Pancreas (tissue), 10 donors: ENCODE results near the gene P2RY2. TPM values are rescaled to one million over a fixed set of nuclear protein-coding genes. Genes with fewer than 3 reads are reported as not detected.

ENCODE experiments used
- ATAC-seq, 4 donors: fragments of 200-7000 bp; cut with Tn5 transposase; one replicate each; pipeline versions ENCODE4 v1.8.0 to v1.9.1; 2020; ENCODE audit warnings: mild to moderate bottlenecking in 4 of 4, moderate library complexity in 4 of 4
- DNase-seq, 6 donors: peaks; one replicate each; pipeline ENCODE4 v3.0.0-alpha.2; 2020
- FAIRE-seq: peaks from 2 replicates; lab custom pipeline; 2012; peaks lifted over from hg19 to GRCh38; lab: Jason Lieb, UNC
- H3K27ac ChIP-seq, 4 donors: fragments of 200-600 bp; sonication (generic); 1 replicate in 3 of 4; 2 replicates in 1 of 4; pipeline versions ENCODE4 v1.5.0 to v1.8.0; 2020
- H3K27me3 ChIP-seq, 4 donors: fragments of 200-600 bp; one replicate each; pipeline ENCODE4 v1.8.0; 2021
- H3K36me3 ChIP-seq, 3 donors: fragments of 200-600 bp; sonication (generic) in 1 of 3; one replicate each; pipeline versions ENCODE4 v1.5.0 to v1.8.0; 2020 to 2021
- H3K4me1 ChIP-seq, 3 donors: fragments of 200-600 bp; one replicate each; pipeline ENCODE4 v1.8.0; 2021
- H3K4me3 ChIP-seq, 4 donors: fragments of 200-600 bp; sonication (generic) in 2 of 4; one replicate each; pipeline versions ENCODE4 v1.5.0 to v1.8.0; 2020 to 2021
- H3K9me3 ChIP-seq, 4 donors: fragments of 200-600 bp; one replicate each; pipeline ENCODE4 v1.8.0; 2021
- WGBS, 2 donors: extraction: QIAGEN DNeasy Blood & Tissue Kit; methylation state at CpG; one replicate each; pipeline ENCODE4 v1.1.7; 2013; 5-methylcytosine and 5-hydroxymethylcytosine counted together
- intact Hi-C, 3 donors: fragments of 100-400 bp; cut with DNase I; formaldehyde crosslinking; loops; one replicate each; pipeline versions ENCODE4 v1.11.1 to v1.14.2; 2022
- polyA plus RNA-seq, 2 donors: library from polyadenylated mRNA; stranded (reverse); fragments of 200-250 nt; gene quantifications; one replicate each; pipeline ENCODE4 v1.2.3, GENCODE V29; 2013
- total RNA-seq, 6 donors: library from RNA; stranded (reverse); fragmentation: NEBNext Ultra II Directional in 4 of 6; extraction: Animal tissue kit (Norgen Biotek cat#: 25700) in 4 of 6; gene quantifications; one replicate each; pipeline versions ENCODE4 v1.2.1 to v1.2.4, GENCODE V29; 2021 to 2023
- TF ChIP-seq, protein P1 (sequence below), 4 donors: fragments of 200-600 bp; sonication (generic) in 3 of 4; IDR thresholded peaks; one replicate each; pipeline versions ENCODE4 v1.5.0 to v1.8.0; 2021; ENCODE audit warnings: antibody characterized with exemption in 4 of 4
- donor health status: healthy with polysubstance abuse.
- donor health status: DM: no; HTN: no; CAD: no; lungs with moderate emphysema.
- donor health status: DM: no; HTN: no; CAD: no.
- donor health status: control.
- donor health status: control.
- donor health status: Bipolar disorder and iron deficiency.
- donor health status: DM: yes; HTN: yes; CAD: no.
- donor health status: DM: no; HTN: no; CAD: no.
- donor health status: DM: no; HTN: no; CAD: no.
- donor health status: DM: yes; HTN: yes; CAD: no.

P2RY2 gene
- total and polyA plus RNA-seq, 8 donors = 0.24 to 2.0 (median 0.47) TPM

DNA sequence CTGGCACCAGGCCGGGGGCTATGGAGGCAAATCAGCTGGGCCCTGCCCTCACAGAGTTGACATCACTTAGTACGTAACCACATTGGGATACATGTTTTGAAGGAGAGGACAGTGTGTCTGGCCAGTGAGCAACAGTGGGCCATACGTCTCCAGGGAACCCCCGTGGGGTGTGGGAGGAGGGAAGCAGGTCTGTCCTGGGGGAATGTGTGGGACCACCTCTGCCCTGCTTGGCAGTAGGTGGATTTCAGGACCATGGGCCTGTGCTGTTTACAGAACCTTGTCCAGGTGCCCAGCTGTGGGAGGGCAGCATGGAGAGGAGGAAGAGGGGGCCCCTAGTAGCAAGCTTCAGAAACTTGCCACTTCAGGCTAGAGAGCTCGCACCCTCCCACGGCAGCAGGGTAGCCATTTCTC lies 21.0 kb downstream of the P2RY2 start:
- TF ChIP-seq, protein P1, sequence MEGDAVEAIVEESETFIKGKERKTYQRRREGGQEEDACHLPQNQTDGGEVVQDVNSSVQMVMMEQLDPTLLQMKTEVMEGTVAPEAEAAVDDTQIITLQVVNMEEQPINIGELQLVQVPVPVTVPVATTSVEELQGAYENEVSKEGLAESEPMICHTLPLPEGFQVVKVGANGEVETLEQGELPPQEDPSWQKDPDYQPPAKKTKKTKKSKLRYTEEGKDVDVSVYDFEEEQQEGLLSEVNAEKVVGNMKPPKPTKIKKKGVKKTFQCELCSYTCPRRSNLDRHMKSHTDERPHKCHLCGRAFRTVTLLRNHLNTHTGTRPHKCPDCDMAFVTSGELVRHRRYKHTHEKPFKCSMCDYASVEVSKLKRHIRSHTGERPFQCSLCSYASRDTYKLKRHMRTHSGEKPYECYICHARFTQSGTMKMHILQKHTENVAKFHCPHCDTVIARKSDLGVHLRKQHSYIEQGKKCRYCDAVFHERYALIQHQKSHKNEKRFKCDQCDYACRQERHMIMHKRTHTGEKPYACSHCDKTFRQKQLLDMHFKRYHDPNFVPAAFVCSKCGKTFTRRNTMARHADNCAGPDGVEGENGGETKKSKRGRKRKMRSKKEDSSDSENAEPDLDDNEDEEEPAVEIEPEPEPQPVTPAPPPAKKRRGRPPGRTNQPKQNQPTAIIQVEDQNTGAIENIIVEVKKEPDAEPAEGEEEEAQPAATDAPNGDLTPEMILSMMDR (IDR thresholded peaks at IDR 0.05) = no peak
- FAIRE-seq (no peak), DNase-seq (peak in 1 of 6 donors; percentile 41), ATAC-seq (no peak)
- Histone ChIP-seq H3K4me3 (no peak overlapping the region), H3K27me3 (no peaks in the 10 kb centered on the region), H3K4me1 (no peaks in the 10 kb centered on the region), H3K27ac (no peak overlapping the region), H3K36me3 (no peaks in the 10 kb centered on the region), H3K9me3 (no peaks in the 10 kb centered on the region)
- intact Hi-C loops = loop anchor here in 1 of 3 donors (5.0 kb wide), 1 partner anchor 52 kb away; no protein-coding TSS in a partner anchor
- 87 to 94% methylated on average over 6 of the region's 6 CpGs for WGBS, 2 donors

DNA sequence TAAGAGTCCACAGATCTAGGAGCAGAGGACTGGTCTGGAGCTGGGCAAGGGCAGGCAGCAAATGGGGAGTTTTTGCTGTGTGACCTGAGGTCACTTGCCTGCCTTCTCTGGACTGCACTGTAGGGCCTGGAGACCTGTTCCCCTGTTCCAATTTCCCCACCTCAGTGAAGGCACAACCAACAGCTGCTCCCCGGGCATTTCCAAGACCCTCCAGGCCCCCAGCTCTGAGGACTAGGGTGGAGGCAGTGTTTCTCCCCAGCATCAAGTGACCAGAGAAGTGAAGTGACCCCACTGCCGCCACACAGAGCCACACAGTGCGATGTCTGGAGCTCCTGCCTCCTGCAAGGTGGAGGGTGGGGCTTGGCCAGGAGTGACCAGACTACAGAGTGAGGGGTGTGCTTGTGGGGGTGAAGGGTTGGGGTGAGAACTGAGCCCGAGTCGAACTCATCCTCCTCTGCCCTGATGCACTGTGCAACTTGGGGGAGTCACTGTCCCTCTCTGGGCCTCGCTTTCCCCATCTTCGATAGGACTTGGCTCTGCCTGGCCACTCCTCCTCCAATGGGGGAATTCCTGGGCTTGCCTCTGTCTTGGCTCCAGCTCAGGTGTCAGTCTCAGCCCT lies 21.6 kb downstream of the P2RY2 start:
- DNase-seq (peak in 1 of 6 donors; percentile 38), FAIRE-seq (no peak), ATAC-seq (peak in 2 of 4 donors; percentile 29 to 66)
- no peak overlapping the region for H3K27ac ChIP-seq
- no peaks in the 10 kb centered on the region for H3K27me3 ChIP-seq
- no peaks in the 10 kb centered on the region for H3K9me3 ChIP-seq
- WGBS, 2 donors = 72 to 73% methylated on average over 7 of the region's 7 CpGs
- no peak overlapping the region for H3K4me3 ChIP-seq
- H3K4me1 ChIP-seq = no peaks in the 10 kb centered on the region
- intact Hi-C loops = loop anchor here (5.0 to 10.0 kb wide), 3 partner anchors 52 to 415 kb away; no protein-coding TSS in a partner anchor
- no peaks in the 10 kb centered on the region for H3K36me3 ChIP-seq
- TF ChIP-seq, protein P1 (IDR thresholded peaks at IDR 0.05) = no peak

DNA sequence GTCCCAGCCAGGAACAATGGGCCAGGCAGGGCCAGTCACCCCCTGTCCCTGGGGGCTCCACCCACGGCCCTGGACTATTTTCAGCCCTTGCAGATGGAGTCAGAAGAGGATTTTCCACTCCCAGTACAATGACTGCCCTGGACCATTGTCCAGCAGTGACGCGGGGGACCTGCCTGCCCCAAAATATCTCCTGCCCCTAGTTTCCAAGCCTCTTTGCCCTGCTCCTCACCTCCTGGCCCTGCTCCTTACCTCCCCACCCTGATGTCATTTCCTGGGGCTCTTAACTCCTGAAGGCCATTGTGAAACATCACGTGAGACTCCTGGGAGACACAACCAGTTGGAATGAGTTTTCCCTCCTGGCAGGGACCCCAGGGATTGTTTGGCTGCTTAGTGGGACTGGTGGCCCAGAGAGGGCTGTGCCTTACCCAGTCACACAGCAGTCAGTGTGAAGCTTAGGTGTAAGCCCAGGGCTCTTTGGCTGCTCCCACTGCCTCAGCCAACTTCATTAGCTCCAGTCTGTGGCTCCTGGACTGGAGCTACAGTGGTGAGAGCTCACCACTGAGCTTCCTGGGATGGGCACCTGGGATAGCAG lies 22.2 kb downstream of the P2RY2 start:
- Histone ChIP-seq H3K4me1 (no peaks in the 10 kb centered on the region), H3K4me3 (no peak overlapping the region), H3K36me3 (no peaks in the 10 kb centered on the region), H3K27me3 (no peaks in the 10 kb centered on the region), H3K27ac (no peak overlapping the region), H3K9me3 (no peaks in the 10 kb centered on the region)
- intact Hi-C loops = loop anchor here (5.0 to 10.0 kb wide), 3 partner anchors 53 to 415 kb away; no protein-coding TSS in a partner anchor
- ATAC-seq = peak in 1 of 4 donors; percentile 5
- TF ChIP-seq, protein P1 (IDR thresholded peaks at IDR 0.05) = no peak
- WGBS, 2 donors = 53 to 55% methylated on average over 4 of the region's 4 CpGs
- FAIRE-seq = no peak
- peak in 1 of 6 donors; percentile 53 for DNase-seq

DNA sequence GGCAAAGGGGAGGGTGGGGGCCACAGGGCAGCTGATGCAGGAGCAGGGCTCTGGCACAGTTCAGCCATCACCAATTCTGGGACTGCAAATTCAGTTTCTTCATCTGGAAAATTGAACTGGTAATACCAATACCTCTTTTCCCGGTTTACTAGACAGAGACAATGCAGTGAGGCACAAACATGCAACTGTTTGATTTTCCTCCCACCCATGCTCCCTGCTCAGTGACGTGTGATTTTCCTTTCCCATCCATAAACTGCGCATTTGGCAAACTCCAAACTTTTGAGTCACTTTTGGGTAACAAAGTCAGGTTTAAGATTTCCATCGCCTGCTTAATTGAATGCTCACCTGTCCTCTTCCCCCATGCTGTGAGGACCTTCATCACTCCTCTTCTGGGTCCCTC lies 23.2 kb downstream of the P2RY2 start:
- ATAC-seq (no peak), FAIRE-seq (no peak), DNase-seq (no peak)
- no peak overlapping the region for H3K27ac ChIP-seq
- no peaks in the 10 kb centered on the region for H3K4me1 ChIP-seq
- H3K27me3 ChIP-seq = no peaks in the 10 kb centered on the region
- H3K36me3 ChIP-seq = no peaks in the 10 kb centered on the region
- H3K9me3 ChIP-seq = no peaks in the 10 kb centered on the region
- 82 to 91% methylated on average over 4 of the region's 4 CpGs for WGBS, 2 donors
- intact Hi-C loops = loop anchor here (5.0 to 10.0 kb wide), 3 partner anchors 54 to 416 kb away; no protein-coding TSS in a partner anchor
- no peak overlapping the region for H3K4me3 ChIP-seq
- TF ChIP-seq, protein P1 (IDR thresholded peaks at IDR 0.05) = no peak
